NCI-H1694 treated with DMSO at 0.1 percent for 48 hours (cell line): Measurements from ENCODE around the gene ZNF783.
A peak's percentile ranks its signal among the peaks of the same experiment; 100 is the strongest.
"Not testable (repeated sequence)": the region's sequence is repeated elsewhere in the genome, so short reads cannot be mapped to it uniquely, and the experiment has no call there.

ENCODE experiments used
- DNase-seq: peaks from one replicate; lab custom pipeline; 2025; lab: John Stamatoyannopoulos, UW

The ZNF783 gene

DNA sequence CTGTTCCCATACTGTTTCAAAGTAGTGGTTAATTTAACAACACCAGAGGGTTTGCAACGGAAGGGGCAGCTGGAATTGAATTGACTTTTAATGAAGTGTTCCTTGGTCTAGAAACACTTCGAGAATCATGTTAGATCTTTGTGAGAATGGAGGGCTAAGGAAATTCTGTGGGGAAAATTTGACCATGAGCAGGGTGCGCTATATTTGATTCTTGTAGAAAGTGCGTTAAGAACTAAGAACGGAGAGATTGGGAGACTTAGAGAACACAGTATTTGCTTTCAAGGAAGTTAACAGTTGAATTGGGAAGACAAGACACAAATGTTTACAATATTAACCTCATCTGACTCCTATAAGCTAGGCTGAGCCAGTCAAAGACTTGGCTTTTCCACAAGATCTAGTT is 21.4 kb upstream of the ZNF783 start:
- no peak for DNase-seq

DNA sequence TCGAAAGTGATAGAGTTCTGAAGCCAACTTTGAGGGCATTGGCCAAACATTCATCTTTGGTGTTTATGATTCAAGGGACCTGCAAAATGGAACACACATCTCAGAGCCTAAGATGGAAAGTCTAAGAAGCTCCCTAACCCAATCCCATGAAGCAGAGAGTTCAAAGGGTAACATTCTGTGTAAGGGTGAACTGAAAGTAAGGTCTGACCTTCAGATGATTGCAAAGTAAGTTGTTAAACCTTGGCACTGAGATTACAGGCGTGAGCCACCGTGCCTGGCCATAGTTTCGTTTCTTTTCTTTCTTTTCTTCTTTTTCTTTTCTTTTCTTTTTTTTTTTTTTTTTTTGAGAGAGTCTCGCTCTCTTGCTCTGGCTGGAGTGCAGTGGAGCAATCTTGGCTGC is 20.3 kb upstream of the ZNF783 start:
- no peak for DNase-seq

DNA sequence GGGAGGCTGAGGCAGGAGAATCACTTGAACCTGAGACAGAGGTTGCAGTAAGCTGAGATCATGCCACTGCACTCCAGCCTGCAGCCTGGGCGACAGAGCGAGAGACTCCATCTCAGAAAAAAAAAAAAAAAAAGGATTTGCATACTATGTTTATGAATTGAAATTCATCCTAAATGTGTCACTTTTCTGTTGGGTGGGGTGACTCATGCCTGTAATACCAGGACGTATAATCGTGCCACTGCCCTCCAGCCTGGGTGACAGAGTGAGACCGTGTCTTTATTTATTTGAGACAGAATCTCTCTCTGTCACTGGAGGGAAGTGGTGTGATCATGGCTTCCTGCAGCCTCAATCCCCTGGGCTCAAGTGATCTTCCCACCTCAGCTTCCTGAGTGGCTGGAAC is 16.8 kb upstream of the ZNF783 start:
- DNase-seq = no peak

GRCh38 chr7:149245744-149246143 is 16.3 kb upstream of the ZNF783 start:
- no peak for DNase-seq

DNA sequence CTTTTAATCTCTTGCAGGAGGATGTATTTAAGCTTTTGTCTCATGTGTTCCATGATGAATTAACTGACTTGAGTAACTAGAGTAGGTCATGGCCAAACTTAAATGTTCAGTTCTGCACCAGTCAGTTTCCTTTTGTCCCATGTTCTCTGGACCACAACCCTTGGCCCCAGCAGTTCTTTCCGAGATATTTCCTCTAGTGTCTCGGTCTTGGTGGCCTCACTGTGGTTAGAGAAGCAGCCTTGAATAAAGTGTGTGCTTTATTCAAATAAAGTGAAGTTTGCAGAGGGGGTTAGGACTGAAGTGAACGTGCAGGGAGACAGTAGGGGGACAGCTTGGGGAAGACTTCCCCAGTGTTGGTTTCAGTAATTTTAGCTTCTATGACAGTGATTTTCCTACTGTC is 13.2 kb upstream of the ZNF783 start:
- no peak for DNase-seq

DNA sequence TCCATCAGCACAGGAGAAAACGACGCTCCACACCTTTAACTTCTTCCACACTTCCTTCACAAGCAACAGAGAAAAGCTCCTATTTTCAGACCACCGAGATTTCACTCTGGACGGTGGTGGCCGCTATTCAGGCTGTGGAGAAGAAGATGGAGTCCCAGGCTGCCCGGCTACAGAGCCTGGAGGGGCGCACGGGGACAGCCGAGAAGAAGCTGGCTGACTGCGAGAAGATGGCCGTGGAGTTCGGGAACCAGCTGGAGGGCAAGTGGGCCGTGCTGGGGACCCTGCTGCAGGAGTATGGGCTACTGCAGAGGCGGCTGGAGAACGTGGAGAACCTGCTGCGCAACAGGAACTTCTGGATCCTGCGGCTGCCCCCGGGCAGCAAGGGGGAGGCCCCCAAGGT is 11.8 kb upstream of the ZNF783 start:
- not testable (repeated sequence) for DNase-seq

GRCh38 chr7:149251518-149251917 is 10.5 kb upstream of the ZNF783 start:
- not testable (repeated sequence) for DNase-seq

DNA sequence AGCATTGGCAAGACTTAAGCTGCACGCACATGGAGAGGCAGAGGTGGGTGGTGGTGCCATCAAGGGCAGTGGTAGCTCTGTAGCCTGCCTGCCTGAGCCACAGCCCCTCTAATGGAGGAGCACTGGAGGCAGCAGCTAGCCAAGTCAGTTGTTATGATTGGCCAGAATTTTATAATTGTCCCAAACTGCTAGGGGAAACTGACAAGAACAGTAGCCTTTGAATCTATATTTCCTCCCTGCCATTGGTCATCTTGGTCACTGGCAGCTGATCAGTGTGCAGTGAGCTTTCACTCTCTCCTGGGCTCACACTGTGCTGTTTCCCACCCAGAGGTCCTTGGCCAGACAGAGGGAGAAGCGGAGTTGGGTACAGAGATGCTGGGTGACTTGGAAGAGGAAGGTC is 9.6 kb upstream of the ZNF783 start:
- DNase-seq = no peak

DNA sequence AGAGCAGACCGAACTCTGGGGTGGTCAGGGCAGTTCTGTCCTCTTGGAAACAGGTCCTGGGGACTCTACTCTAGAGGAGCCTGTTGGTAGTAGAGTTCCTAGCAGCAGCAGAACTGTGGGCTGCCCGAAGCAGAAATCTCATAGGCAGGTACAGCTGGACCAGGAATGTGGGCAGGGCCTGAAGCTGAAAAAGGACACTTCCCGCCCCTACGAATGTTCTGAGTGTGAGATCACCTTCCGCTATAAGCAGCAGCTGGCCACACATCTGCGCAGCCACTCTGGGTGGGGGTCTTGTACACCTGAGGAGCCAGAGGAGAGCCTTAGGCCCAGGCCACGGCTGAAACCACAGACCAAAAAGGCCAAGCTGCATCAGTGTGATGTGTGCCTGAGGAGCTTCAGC is 8.3 kb upstream of the ZNF783 start:
- no peak for DNase-seq

- DNase-seq = no peak
These were observed 7.7 kb upstream of the ZNF783 start for GRCh38 chr7:149254181-149254858.

DNA sequence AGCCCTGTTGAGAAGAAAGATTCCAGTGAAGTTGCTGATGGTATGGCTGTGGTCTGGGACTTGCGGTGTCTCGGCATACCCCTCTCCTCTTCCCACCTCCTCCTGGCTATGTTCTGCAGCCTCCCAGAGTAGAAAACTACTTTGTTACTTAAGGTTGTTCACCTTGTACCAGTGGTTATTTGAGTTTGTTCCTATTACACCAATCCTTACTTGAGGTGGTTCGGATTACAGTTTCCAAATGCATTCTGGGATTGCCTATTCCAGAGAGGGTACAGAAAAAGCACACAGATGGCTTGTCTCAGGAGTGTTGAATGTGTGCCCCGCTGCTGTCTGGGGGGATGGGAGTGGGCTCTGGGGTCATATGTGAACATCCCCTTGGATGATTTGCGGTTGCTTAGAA is 6.8 kb upstream of the ZNF783 start:
- no peak for DNase-seq

DNA sequence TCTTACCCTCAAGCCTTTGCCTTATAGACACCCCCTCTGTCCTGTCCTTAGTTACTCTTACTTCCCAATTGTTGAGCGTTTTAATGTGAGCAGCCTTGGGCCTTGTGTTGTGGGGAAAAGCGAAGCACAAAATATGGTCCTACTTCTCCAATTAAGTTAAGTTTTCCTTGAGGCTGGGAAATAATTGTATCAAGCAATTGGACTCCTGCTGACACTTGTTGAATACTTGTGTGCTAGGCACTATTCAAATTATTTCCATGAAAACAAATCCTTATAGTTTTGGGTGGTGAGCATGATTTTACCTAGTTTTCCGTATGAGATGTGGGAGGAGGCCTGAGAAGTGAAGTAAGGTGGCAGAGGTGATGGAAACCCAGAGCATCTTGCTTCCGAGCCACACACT is 5.4 kb upstream of the ZNF783 start:
- no peak for DNase-seq

DNA sequence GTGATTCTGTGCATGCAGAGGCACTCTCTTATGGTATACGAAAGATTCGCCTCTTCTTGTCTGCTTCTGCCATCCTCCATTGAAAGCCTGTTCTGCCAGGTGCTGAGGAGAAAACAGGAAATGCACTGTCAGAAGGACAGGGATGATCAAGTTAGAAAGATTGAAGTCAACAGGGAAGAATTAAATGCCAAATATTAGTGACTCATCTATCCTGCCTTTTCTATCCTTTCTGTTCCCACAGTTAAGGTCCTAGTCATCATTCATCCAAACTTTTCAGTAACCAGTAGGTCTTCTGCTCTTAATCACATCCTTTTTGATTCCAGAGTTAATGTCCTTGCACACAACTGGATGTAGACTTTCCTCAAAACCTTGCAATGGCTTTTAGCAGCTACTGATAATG is 4.8 kb upstream of the ZNF783 start:
- DNase-seq = no peak

GRCh38 chr7:149261316-149261828 is 624 bp upstream of the ZNF783 start:
- peak; percentile 25 for DNase-seq

DNA sequence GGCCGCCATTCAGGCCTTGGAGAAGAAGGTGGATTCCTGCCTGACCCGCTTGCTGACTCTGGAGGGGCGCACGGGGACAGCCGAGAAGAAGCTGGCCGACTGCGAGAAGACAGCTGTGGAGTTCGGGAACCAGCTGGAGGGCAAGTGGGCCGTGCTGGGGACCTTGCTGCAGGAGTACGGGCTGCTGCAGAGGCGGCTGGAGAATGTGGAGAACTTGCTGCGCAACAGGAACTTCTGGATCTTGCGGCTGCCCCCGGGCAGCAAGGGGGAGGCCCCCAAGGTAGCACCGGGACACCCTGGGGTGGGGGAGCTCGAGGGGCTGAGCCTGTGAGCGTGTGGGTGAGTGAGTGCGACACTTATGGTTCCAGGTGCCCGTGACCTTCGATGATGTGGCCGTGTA is 4.5 kb downstream of the ZNF783 start:
- DNase-seq = no peak

DNA sequence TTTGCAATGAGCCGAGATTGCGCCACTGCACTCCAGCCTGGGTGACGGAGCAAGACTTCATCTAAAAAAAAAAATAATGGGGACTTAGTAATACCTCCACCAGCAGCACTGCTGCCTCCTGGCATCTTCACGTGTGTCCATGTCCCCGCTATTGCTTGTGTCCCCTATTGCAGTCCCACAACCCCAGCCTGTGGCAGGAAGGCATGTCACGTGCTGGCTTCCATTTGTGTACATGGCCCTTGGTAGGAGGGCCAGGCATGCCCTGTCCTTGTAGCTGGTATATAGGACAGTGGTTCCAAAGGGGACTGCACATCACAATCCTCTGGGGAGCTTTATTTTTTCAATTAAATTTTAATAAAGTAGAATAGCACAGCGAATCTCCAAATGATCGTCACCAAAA is 5.7 kb downstream of the ZNF783 start:
- DNase-seq = no peak

GRCh38 chr7:149274424-149274823 is 12.4 kb downstream of the ZNF783 start:
- not testable (repeated sequence) for DNase-seq

- DNase-seq = no peak
These were observed 15.9 kb downstream of the ZNF783 start for GRCh38 chr7:149277871-149278270.

- DNase-seq = no peak
These were observed 16.4 kb downstream of the ZNF783 start for GRCh38 chr7:149278396-149278795.

GRCh38 chr7:149279111-149279743 is 17.2 kb downstream of the ZNF783 start:
- DNase-seq = no peak

DNA sequence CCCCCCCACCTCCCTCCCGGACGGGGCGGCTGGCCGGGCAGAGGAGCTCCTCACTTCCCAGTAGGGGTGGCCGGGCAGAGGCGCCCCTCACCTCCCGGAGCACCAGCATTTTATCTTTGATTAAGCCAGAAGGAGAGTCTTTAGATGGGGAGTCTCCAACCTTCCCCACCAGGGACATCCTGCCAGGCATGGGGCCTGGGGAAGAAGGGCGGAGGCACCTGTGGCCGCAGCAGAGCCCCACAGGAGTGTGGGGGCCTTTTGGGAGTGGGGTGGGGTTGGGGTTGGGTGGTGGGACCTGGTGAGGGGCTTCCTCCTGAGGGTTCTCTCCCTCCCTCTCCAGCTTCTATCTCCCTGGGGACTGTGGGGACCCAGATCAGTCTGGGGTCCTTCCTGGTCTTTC is 18.2 kb downstream of the ZNF783 start:
- DNase-seq = no peak

DNA sequence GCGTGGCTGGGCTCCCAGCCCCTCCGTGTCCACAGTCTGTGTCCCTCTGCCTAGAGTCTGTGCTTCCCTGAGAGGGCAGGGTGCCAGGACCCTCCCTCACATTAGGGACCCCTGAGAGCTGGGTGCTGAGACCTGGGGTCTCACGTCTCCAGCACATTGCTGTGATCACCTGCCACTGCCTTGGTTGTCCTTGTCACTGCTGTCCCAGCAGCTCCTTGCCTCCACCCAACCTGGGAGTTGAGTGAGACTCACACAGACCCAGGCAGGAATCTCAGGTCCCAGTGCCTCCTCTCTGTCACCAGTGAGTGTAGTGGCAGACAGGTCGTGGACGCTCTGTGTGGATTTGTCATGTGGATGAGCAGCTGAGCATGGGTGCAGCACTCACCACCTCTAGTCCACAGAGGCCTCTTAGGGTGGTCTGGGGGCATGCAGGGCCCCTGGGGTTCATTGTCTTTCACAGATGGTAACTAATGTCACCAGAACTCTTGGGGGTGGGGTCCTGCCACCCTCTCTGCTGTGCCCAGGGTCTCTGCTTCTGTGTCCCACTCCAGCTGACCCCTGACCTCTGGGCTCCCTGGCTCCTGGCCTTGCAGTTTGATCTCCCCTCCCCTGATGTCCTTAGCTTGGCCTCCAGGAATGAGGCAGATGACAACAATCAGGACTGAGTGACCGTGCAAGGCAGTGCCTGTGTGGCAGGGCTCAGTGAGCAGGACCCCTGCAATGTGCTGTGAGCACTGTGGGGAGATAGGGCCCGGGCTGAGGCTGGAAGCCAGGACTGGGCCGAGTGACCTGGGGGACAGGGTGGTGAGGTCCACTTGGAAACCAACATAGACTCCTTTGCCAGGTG is 18.9 kb downstream of the ZNF783 start:
- DNase-seq = no peak
